ENCODE data around the gene NDUFA5.
A peak's percentile ranks its signal among the peaks of the same experiment; 100 is the strongest.
"Not testable (repeated sequence)": the region's sequence is repeated elsewhere in the genome, so short reads cannot be mapped to it uniquely, and the experiment has no call there.

Gene NDUFA5

GRCh38 chr7:123555484-123555883 lies 2.1 kb downstream of the NDUFA5 start:
- no peak for DNase-seq

GRCh38 chr7:123553159-123553558 lies 4.5 kb downstream of the NDUFA5 start:
- no peak for DNase-seq

- DNase-seq = no peak
Measured at GRCh38 chr7:123552641-123553040, 5.0 kb downstream of the NDUFA5 start.

- DNase-seq = not testable (repeated sequence)
Measured at GRCh38 chr7:123552134-123552533, 5.5 kb downstream of the NDUFA5 start.

GRCh38 chr7:123548406-123548805 lies 9.2 kb downstream of the NDUFA5 start:
- no peak for DNase-seq

- DNase-seq = no peak
Measured at GRCh38 chr7:123539871-123540270, 17.7 kb downstream of the NDUFA5 start.

GRCh38 chr7:123538897-123539296 lies 18.7 kb downstream of the NDUFA5 start:
- no peak for DNase-seq

GRCh38 chr7:123538189-123538714 lies 19.4 kb downstream of the NDUFA5 start:
- no peak for DNase-seq

- no peak for DNase-seq
Measured at GRCh38 chr7:123537026-123537642, 20.5 kb downstream of the NDUFA5 start.

- DNase-seq = no peak
Measured at GRCh38 chr7:123535517-123535916, 22.1 kb downstream of the NDUFA5 start.

GRCh38 chr7:123534383-123535260 lies 23.0 kb downstream of the NDUFA5 start, which contains the start of gene IQUB:
Gene IQUB (minus strand): TSS chr7:123534595. CDS start chr7:123512340, 22,255 bp downstream.
- DNase-seq = peak; percentile 39

GRCh38 chr7:123533929-123534382 lies 23.7 kb downstream of the NDUFA5 start:
- DNase-seq = no peak

GRCh38 chr7:123533553-123533917 lies 24.1 kb downstream of the NDUFA5 start:
- no peak for DNase-seq

- not testable (repeated sequence) for DNase-seq
Measured at GRCh38 chr7:123532788-123533552, 24.6 kb downstream of the NDUFA5 start.

GRCh38 chr7:123532343-123532742 lies 25.3 kb downstream of the NDUFA5 start:
- not testable (repeated sequence) for DNase-seq

GRCh38 chr7:123530035-123530591 lies 27.5 kb downstream of the NDUFA5 start:
- DNase-seq = not testable (repeated sequence)

- DNase-seq = no peak
Measured at GRCh38 chr7:123528265-123528664, 29.4 kb downstream of the NDUFA5 start.

GRCh38 chr7:123527712-123528225 lies 29.8 kb downstream of the NDUFA5 start:
- DNase-seq = not testable (repeated sequence)

GRCh38 chr7:123526533-123526932 lies 31.1 kb downstream of the NDUFA5 start:
- not testable (repeated sequence) for DNase-seq

- DNase-seq = no peak
Measured at GRCh38 chr7:123522066-123522465, 35.6 kb downstream of the NDUFA5 start.

GRCh38 chr7:123505221-123505620 lies 52.4 kb downstream of the NDUFA5 start:
- no peak for DNase-seq

GRCh38 chr7:123502201-123502600 lies 55.4 kb downstream of the NDUFA5 start:
- DNase-seq = no peak
